Inflammatory macrophage treated with lipopolysaccharide for 4 hours (primary cell): ENCODE data around the gene SUPV3L1.
"Not testable (repeated sequence)": the region's sequence is repeated elsewhere in the genome, so short reads cannot be mapped to it uniquely, and the experiment has no call there.

Source experiments
- DNase-seq: peaks from one replicate; pipeline ENCODE4 v3.0.0-alpha.2; 2020

Gene SUPV3L1

DNA sequence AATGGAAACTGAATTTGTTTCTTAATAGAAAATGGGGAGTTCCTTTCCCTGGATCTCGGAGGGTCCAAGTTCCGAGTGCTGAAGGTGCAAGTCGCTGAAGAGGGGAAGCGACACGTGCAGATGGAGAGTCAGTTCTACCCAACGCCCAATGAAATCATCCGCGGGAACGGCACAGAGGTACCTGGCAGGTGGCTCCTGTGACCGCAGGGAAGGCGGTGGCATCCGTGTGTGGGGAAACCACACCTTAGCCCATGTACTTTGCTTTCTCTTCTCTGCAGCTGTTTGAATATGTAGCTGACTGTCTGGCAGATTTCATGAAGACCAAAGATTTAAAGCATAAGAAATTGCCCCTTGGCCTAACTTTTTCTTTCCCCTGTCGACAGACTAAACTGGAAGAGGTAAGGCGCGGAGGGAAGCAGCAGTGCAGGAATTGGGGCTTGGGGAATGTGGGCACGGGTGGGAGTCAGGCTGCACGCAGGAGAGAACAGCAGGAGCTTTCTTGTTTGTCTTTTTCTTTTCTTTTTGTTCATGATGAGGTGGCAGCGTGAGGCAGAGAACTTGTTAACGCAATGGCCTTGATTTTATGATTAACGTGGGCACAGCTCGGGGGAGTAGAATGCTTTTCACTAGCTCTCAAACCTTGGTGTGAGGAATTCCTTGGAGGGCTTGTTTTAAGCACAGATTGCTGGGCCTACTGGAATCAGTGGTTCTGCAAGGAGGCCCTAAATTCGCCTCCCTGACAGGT, 52.9 kb downstream of the SUPV3L1 start:
- no peak for DNase-seq

DNA sequence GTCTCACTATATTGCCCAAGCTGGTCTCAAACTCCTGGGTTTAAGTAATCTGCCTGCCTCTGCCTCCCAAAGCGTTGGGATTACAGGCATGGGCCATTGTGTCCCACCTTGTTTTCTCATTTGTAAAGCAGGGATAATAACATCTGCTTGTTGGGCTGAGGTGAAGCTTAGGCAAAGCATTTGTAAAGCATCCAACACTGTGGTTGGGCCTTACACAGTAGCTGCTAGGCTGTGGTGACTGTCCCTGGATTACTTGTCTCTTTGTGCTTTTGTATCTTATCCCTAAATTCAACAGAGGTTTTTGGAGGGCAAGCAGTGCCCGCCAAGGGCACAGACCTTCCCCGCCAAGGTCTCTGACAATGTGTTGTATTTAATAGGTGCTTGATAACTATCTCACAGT, 54.4 kb downstream of the SUPV3L1 start:
- DNase-seq, result no peak

DNA sequence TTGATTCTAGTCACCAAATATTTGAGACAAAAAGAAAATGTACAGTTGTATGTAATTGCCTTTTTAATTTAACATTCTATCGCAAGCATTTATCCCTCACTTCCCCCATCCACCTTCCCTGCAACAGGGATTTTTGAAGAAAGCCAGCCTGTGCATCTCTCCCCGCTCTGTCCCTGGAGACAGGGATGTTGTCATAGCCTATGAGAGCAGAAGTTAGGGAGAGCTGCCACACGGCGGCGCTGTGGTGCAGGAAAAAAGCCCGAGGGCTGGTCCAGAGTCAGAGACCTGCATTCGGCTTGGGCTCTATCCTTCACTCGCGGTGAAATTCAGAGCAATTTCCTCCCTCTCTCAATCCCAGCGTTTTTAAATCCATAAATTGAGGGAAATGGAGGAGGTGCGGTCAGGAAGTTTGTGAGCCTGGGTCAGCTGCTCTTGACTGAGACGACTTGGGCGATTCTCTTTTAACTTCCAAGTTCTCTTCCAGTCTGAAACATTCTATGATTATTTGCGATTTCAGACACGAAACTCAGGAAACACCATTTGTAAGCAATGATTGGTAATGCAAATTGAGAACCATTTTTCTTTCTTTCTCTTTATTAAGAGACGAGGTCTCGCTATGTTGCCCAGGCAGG, 57.6 kb downstream of the SUPV3L1 start:
- peak; percentile 68 for DNase-seq

DNA sequence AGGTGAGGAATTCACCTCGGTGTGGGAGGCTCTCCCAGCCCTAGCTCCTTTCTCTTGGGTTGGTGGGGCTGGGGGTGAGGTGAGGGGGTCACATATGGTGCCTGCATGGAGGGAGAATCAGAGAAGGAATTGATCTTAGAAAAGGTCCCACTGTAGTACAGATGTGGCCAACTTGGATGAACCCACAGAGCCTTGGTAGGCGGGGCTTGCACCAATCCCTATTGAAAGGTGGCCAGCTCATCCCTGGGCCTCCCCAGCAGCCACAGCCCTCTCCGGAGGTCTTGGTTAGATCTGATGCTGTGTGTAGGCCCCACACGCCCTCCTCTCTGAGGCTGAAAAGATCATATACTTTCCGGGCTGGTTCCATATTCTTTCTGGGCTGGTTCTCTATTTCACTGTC, 59.1 kb downstream of the SUPV3L1 start:
- DNase-seq, result no peak

DNA sequence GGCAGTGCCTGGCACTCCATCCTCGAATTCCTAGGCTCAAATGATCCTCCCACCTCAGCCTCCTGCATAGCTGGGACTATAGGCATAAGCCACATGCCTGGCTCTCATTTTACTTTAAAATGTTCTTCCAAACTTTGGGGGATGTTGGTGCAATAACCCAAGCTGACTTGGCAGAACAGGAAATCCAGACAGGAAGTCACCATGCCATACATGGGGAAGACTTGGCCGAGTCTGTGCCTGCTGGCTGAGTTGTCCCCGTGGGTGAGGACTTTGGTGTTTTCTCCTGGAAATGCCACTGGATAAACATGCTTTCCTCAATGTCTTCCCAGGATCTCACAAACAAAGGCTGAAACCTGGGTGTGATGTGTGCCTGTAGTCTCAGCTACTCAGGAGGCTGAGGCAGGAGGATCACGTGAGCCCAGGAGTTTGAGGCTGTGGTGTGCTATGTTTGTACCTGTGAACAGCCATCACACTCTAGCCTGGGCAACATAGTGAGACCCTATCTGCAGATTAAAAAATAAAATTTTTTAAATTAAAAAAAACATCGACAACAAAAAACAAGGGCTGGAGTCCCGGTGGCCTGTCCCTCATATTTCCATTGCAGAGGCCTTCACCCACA, 59.9 kb downstream of the SUPV3L1 start:
- peak; percentile 36 for DNase-seq

DNA sequence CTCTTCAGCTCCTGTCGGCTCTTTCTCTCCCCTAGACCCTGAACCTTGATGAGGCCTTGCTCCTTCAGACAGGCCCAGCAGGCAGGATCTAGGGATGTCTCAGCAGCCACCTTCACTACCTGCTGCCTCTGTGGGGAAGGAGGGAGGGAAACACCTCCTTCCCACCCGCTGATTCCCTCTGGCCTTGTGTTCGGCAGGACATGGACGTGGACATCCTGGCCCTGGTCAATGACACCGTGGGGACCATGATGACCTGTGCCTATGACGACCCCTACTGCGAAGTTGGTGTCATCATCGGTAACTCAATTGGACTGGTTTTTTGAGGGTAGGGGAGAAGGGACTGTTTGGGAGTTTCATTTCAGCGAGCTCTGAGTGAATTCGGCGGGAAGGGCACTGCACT, 60.4 kb downstream of the SUPV3L1 start:
- no peak for DNase-seq

DNA sequence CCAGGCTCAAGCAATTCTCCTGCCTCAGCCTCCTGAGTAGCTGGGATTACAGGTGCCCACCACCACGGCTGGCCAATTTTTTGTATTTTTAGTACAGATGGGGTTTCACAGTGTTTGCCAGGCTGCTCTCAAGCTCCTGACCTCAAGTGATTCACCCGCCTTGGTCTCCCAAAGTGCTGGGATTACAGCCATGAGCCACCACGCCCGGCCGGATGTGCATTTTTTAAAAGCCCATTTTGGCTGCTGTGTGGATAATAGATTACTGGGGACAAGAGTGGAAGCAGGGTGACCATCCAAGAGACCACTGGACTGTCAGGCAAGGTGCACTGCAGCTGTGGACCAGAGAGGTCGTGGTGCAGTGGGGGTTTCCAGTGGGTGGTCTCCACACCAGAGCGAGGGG, 61.5 kb downstream of the SUPV3L1 start:
- DNase-seq, result no peak

DNA sequence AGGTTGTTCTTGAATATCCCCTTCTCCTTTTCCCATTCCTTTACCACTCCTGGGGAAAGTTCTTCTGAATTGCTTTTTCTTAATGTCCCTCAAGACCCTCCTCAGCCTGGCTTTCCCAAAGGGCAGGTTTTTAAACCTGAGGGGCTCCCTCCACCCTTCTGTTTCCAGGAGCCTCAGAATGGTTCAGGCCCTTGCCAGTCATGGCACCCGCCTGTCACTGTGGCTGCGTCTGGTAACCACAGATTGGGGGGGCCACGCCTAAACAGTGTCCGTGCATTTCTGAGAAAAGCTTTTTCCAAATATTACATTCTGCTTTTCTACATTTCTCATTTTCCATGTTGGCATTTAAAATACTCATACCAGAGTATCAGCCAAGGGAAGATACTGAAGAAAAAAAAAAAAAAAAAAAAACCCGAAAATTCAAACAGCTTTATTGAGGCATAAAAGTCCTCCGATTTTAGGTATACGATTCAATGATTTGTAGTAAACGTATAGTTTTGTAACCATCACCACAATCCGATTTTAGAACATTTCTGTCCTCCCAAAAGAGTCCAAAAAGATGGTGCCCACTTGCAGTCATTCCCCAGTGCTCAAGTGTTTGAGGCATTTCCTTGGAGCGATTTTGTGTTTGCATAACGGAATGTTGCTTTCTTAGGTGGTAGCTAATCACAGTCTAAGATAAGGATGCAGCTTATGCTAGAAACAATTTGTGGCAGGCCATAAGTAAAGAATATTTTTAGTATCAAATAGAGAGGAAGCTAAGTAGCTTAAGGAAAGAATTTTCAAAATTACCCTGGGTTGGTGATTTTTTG, 62.2 kb downstream of the SUPV3L1 start:
- no peak for DNase-seq

DNA sequence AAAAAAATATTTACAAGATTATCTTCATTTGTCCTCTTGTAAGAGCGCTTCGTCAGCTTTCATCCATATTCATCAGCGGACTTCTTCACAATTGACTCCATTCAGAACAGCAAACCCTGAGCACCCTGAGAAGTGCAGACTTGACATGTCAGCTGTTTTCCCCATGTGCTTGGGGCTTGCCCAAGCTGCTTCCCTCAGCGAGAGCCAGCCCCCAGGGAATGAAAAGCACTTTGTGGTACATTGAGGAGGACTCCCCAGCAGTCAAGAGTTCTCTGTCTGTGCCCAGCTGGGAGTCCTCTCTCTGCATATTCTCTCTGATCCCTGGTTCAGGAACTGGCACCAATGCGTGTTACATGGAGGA, 62.8 kb downstream of the SUPV3L1 start:
- no peak for DNase-seq

DNA sequence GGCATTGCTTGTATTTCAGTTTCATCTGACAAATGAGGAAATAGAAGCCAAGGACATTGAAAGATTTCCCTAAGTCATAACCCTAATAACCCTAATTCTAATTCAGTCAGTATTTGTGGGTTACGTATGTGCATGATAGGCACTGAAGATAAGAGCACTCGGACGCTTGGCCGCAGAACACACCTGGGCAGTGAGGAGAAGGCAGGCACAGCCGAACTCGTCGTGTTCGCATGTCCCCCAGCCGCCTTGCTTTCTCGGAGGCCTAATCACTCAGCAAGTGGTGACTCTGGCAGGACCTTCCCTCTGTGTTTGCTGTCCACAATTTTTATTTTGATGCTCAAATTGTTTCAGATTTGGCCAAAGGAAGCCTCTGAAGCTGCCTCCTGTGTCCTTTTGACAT, 63.8 kb downstream of the SUPV3L1 start:
- no peak for DNase-seq

DNA sequence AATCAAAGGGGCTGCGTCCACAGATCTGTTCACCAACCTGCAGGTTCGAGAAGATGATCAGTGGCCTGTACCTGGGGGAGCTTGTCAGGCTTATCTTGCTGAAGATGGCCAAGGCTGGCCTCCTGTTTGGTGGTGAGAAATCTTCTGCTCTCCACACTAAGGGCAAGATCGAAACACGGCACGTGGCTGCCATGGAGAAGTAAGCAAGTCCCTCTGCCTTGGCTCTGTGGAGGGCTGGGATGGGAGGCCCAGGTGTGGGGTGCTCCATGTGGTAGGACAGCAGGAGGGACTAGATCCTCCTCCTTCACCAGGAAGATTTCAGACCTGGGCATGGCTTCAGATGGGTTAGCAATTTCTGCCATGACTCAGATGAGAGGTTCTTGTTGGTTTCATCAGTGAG, 66.0 kb downstream of the SUPV3L1 start:
- DNase-seq, result no peak

DNA sequence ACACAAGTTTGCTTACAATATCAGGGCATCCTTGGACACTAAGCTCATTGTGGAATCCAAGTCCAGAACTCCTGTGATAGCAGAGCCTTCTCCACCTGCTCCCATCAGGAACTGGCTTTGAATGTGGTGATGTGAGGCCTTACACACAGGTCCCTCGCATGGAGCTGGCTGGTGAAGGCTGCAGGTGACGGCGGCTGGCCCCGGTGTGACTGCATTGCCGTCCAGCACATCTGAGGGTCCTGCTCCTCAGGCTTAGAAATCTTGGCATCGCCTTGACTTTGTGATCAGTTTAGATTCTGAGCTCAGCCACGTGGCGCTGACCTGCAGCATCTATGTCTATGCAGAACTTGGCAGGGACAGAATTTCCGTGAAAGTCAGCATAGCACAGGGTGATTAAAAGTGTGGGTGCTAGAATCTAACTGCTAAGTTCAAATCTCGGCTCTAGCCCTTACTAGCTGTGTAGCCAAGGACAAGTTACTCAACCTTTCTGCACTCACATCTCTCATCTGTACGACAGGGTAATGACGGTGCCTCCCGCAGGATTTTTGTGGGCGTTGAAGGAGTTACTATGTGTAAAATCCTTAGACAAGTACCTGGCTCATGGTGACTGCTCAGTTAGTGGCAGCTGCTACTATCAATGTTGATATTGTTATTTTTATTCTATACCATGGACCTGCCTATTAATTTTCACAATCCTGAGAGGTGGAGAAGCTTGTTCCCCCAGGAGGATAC, 66.7 kb downstream of the SUPV3L1 start:
- no peak for DNase-seq

DNA sequence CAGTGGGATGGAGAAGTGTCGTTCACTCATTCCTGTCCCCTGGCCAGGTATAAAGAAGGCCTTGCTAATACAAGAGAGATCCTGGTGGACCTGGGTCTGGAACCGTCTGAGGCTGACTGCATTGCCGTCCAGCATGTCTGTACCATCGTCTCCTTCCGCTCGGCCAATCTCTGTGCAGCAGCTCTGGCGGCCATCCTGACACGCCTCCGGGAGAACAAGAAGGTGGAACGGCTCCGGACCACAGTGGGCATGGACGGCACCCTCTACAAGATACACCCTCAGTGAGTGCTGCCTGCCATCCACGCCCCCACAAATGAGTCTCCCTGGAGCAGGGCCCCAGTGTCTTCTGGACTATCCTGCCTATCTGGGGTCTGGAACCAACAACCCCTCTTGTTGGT, 67.3 kb downstream of the SUPV3L1 start:
- no peak for DNase-seq

DNA sequence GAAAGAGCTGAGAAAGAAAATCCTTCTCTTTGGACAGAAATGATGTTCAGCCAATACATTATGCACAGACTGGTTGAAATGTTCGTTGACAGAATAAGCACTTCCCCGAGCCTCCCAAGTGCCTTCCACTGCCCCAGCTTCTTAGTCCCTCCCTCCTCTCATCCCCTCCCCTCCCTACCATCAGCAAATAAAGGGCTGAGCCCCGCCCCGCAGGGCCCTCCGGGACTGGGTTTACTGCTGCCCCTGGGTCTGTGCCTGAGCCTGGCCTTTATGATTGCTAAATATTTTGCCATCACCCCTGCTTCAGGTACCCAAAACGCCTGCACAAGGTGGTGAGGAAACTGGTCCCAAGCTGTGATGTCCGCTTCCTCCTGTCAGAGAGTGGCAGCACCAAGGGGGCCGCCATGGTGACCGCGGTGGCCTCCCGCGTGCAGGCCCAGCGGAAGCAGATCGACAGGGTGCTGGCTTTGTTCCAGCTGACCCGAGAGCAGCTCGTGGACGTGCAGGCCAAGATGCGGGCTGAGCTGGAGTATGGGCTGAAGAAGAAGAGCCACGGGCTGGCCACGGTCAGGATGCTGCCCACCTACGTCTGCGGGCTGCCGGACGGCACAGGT, 68.2 kb downstream of the SUPV3L1 start:
- DNase-seq, result no peak

DNA sequence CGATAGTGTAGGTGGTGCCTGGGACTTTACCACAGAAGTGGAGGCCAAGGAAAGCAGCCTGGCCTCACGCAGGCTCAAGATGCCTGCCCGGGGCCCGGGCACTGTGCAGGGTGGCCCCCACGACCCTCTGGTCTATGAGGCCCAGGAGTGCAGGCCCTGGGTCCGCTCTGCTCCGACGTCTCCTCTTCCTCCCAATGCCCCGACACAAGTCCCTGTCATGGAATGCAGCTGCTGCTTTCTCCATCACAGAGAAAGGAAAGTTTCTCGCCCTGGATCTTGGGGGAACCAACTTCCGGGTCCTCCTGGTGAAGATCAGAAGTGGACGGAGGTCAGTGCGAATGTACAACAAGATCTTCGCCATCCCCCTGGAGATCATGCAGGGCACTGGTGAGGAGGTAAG, 70.0 kb downstream of the SUPV3L1 start:
- DNase-seq, result no peak

DNA sequence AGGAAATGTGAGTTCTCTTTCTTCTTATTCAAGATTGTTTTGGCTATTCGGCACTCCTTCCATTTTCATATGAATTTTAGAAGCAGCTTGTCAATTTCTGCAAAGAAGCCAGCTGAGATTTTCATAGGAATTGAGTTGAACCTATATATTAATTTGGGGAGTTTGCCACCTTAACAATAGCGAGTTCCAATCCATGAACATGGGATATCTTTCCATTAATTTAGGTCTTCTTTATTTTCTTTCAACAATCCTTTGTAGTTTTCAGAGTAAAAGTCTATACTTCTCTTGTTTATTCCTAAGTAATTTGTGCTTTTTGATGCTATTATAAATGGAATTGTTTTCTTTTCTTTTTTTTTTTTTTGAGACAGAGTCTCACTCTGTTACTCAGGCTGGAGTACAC, 71.4 kb downstream of the SUPV3L1 start:
- not testable (repeated sequence) for DNase-seq

DNA sequence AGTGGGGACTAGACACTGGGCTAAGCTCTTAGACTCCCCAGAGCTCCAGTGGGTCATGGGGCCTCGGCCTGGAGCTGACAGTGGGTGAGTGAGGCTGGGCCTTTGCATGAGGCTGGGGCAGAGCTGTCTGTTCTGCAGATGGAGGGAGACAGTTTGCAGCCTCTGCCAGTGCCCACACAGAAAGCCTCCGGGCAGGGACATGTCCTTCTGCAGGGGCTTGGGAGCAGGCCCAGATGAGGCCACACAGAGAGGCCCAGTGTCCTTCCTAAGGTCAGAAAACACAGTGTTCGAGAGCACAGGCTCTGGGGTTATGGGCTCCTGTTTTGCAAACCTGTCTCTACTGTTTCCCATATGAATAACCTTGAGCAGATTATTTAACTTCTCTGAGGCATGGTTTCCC, 73.1 kb downstream of the SUPV3L1 start:
- no peak for DNase-seq

DNA sequence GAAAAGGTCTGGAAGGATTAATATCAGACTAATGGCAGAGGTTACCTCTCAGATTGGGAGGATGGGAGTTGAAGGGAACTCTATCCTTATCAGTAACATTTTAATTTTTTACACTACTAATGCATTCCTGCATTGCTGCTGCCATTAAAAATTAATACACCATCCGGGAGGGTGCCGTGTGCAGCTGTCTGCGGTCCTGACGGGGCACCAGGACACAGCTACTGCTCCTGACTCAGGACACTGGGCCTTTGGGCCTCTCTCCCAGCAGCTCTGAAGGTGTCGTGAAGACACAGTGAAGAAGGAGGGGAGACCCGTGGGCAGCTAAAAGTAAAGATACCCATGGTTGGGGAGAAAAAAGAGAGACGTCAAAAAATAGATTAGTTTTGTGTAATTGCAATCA, 74.8 kb downstream of the SUPV3L1 start:
- DNase-seq, result no peak
